Measurements from ENCODE around the gene RBPMS2.

The RBPMS2 gene

GRCh38 chr15:64782751-64783150, 7.4 kb upstream of the RBPMS2 start:
- no peak for DNase-seq

DNA sequence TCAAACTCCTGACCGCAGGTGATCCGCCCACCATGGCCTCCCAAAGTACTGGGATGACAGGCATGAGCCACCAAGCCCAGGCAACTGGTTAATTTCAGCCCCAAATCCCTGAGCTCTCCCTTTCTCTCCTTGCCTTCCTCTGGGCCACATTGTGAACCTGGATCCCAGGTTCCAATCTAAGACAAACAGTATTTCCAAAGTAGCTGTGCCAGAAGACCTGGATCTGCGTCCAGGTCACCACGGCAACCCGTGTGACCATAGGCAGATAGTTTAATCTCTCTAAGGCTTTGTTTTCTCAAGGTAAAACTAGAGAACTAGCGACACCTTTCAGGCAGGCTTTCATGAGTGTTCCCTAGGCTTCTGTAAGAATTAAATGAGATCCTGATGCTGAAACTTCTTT, 5.9 kb upstream of the RBPMS2 start:
- DNase-seq, result no peak

DNA sequence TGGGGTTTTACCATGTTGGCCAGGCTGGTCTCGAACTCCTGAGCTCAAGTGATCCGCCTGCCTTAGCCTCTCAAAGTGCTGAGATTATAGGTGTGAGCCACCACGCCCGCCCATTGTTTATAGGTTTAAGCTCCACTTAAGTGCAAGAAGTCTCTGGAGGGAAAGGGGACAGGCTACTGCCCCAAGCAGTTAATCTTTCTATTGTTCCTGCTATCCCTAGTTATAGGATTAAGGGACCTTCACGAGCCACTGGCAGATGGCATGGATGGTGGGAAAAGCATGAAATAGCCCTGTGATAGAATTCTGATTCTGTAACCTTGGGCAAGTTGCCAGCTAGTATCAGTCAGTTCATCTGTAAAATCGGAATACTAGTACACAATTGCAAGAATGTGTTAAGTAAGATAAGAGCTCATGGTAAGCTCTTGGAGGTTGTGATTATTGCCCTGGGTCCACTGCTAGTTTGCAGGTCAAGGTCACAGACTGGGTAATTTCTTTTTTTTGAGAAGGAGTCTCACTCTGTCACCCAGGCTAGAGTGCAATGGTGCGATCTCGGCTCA, 5.3 kb upstream of the RBPMS2 start:
- DNase-seq, result no peak

DNA sequence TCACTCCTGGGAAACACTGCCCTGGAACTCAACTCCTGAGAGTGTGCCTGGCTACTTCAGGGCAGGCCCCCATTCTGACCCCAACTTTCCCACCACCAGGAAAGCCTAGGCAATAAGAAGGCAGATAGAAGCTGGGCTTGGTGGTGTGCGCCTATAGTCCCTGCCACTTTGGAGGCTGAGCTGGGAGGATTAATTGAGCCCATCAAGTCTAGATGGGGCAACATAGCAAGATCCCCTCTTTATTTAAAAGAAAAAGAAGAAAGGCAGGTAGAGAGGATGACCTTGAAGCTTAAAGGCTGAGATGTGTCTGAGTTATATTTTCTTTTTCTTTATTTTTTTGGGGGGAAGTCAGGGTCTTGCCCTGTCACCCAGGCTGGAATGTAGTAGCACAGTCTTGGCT, 4.2 kb upstream of the RBPMS2 start:
- no peak for DNase-seq

- no peak for DNase-seq
Measured at GRCh38 chr15:64779024-64779423, 3.6 kb upstream of the RBPMS2 start.

GRCh38 chr15:64776402-64776786, 1.0 kb upstream of the RBPMS2 start:
- no peak for DNase-seq

DNA sequence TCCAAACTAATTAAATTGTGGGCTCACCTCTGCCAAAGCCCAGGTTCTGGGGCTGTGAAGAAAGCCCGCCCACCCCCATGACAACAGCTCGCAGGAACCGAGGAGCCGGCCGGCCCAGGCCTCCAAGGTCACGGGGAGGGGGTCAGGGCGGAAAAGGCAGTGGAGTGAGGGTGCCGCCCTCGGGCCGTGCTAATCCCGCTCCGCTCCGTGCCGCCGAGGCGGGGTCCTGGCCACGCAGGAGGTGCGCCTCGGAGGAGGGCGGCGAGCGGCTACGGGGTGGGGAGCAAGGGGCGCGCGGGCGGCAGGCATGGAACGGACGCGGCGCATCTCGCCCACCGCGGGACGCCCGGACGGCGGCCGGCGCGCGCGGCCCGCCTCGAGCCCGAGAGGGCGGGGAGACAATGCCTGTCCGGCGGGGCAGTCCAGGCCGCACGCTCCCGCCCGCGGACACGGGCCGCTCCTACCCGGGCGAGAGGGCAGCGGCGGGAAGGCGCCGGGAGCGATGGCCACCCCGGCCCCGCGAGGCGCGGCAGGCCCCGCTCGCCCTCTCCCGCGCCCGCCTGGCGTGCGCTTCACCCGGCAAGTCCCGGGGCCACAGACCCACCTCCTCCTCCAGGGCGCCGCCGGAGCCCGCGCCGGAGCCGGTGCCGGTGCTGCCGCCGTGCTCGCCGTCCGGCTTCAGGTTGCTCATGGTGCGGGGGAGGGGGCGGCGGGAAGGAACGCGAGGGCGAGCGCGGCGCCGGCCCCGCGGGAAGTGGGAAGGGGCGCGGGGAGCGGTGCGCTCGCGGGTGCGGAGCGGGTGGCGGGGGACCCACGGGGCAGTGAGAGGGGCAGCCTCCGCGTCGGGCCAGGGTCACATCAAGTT, 528 bp downstream of the RBPMS2 start:
- DNase-seq, result no peak

GRCh38 chr15:64774037-64774628, 1.3 kb downstream of the RBPMS2 start:
- no peak for DNase-seq

DNA sequence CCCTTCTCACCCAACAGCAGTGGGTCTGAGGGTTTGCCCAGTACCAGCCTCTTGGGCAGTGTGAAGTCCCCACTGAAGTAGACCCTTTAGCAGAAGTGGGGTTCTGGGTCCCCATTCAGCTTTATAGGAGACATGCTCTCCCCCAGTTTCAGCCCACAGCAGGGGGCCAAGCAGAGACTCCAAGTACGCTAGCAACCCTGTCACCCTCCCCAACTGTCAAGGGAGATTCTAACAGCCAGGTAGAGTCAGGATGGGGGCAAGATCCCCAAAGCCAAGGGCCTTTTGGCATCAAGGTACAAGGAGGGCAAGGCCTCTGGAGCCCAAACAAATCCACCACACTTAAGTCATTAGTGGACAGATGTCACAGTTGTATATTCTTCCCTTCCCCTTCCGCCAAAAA, 1.8 kb downstream of the RBPMS2 start:
- DNase-seq, result no peak

GRCh38 chr15:64772964-64773363, 2.4 kb downstream of the RBPMS2 start:
- no peak for DNase-seq

DNA sequence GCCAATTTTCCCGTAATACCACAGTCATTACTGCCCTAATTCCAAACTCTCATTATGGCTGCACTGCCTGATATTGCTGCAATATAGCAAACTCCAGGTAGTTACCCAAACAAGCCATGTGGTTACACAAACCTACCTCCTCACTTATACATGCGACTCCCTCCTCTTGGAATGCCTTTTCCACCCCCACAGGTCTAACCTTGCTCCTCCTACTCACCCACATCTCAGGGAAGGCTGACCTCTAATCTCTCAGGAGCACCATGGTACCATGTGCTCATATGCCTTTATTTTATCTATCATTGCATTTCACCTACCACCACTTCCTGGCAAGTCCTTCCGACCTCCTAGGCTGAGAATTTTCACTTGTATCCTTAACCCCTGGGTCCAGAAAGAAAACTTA, 2.9 kb downstream of the RBPMS2 start:
- DNase-seq, result no peak

GRCh38 chr15:64770626-64771025, 4.8 kb downstream of the RBPMS2 start:
- DNase-seq, result no peak

DNA sequence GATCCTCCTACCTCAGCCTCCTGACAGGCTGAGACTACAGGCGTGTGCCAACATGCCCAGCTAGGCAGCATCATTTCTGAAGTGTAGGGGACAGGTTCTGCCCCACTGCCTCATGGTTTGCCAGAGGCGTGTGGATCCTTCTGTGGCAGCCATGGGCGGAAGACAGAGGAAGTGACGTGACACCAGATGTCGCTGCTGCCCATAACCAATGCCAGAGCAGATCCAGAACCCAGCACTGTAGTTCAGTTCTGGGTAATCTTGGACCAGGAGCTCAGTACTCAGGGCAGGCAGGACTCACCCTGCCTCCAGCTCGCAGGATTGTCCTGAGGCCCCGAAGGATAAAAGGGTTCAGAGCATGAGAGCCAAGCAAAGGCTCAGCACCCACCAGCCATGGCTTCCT, 8.2 kb downstream of the RBPMS2 start:
- DNase-seq, result no peak

DNA sequence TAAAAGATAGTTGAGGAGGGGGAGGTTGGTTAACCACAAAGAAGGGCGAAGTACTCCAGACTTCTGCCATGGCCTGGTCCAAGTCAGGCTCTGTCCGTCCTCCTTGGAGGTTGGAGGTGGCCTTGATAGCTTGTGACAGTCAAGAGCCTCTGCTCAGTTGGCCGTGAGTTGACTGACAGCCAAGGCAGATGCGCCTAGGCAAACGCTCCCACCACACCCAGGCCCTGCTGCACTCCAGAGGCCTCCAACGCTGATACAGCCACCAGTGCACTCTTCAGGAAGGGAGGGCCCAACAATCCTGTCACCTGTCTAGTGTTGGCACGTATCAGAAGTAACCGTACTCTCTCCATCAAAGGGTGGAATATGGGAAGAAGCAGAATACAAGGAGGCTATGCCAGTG, 9.3 kb downstream of the RBPMS2 start:
- DNase-seq, result no peak

DNA sequence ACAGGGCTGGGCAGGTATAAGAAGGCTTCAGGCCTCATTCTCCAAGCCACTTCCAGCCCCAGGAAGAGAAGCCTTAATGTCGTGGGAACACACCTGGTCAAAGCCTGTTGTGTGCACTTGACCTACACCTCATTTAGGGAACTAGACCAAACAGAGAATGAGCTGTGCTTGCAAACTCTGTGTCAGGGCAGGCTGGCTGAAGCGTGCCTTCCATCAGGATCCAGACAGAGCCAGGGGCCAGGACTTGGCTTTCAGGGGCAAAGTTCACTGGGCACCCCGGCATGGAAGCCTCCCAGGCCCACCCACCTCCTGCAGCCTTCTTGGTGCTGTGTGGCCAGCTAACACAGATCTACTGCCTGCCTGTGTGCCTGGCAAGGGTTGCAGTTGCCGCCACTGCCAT, 11.5 kb downstream of the RBPMS2 start:
- DNase-seq, result no peak

GRCh38 chr15:64763462-64763861, 11.9 kb downstream of the RBPMS2 start:
- no peak for DNase-seq

- no peak for DNase-seq
Measured at GRCh38 chr15:64763021-64763420, 12.4 kb downstream of the RBPMS2 start.

DNA sequence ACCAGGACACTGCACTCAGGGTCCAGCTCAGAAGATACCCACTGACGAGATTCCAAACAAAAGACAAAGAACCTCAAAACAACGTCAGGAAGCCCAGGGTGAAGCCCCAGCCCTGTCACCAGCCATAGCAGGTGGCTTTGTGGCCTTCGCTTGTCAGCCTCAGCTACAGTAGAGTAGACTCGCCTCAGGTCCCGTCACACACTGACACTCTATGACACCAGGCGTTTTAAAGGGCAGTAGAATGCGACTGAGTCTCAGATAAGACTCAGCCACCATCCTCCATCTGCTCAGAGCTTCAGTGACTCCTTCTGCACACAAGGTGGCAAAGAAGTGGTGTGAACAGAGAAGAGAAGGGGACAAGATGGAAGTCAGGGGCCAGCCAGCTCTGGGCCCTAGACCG, 12.8 kb downstream of the RBPMS2 start:
- DNase-seq, result no peak

GRCh38 chr15:64761156-64761555, 14.2 kb downstream of the RBPMS2 start:
- no peak for DNase-seq

- DNase-seq, result no peak
Measured at GRCh38 chr15:64760056-64760455, 15.3 kb downstream of the RBPMS2 start.

DNA sequence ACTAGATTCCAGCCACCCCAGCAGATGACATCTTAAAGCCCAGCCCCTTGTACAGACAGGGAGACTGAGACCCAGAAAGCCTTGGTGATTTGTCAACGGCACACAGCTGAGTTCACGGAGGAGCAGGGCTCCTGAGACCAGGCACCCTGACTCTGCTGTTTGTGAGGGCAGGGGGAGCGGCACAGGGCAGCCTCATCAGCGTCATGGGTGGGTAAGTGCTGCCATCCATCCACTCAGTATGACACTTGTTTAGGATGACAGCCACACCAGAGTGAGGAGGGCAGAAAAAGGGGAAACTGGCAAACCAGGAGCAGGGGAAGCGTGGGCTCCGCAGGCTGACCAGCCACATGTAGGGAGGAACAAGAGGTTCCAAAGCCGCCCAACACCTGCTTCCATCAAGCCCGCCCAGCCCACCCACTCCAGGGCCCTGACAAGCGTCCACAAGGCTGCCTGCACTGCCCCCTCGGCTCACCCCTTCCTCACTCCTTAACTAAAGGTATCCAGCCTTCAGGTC, 19.9 kb downstream of the RBPMS2 start:
- no peak for DNase-seq

DNA sequence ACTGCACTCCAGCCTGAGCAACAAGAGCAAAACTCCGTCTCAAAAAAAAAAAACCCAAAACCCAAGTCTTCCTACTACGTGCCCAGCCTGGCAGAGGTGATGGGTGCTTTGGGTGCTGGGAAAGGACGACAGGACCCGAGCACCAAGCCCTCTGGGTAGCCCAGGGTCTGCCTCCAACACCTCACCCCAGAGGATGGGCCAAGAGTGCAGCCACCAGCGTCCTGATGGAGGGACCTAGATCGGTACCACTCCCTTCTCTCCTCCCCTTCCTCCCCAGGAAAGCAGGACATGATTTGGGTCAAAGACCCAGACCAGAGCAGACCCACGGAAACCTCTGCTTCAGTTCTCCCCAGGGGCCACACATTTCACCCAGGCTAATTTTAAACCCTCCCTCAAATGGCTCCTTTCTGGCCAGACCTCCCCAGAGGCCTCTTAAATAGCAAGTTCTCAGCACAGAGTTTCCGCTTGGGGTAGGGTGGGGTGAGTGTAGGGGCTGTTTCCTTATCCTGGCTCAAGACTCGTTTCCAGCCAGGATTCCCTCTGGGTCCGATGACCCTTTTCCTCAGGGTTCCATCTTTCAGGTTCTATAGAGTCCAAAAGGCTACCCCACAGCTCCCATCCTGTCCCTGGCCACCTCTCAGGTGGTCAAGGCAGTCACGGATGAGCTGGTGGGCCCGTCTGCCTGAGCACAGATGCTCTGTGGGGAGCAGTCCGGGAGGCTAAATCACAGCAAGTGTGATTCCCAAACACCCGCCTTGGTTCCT, 20.5 kb downstream of the RBPMS2 start:
- no peak for DNase-seq

DNA sequence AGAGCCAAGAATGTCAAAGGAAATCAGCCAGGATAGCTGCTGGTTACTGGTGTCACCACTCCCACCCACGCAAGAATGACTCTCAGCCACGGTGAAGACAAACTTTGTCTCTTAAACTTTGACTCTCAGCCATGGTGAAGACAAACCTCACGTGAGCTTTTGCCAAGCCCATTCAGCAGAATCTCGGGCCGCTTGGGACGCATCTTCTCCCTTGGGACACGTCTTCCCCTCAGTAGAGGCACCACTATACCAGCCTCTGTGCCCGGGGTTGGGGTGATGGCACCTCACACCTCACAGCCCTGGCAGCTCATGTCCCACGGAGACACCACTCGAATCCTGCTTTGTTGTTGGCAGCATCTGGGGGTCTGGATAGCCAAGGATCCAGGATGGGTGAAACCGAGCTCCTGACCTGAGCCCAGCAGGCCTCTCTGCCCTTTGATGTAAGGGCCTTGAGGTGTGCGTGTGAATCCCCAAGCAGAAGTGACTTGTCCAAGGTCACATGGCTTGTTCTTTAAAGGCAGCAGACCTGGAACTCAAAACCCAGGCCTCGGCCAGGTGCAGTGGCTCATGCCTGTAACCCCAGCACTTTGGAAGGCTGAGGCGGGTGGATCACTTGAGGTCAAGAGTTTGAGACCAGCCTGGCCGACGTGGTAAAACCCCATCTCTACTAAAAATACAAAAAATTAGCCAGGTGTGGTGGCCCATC, 21.8 kb downstream of the RBPMS2 start:
- no peak for DNase-seq
